ENCODE data around the gene TMCO6.

TMCO6 gene

GRCh38 chr5:140674629-140675028, 35.4 kb downstream of the TMCO6 start:
- Histone ChIP-seq H3K9me2 (replicated peaks; ENCODE audit: insufficient read depth, low read length) (no peaks in the 10 kb centered on the region), H3K27ac (ENCODE audit: low read depth, low read length) (no peak overlapping the region), H4K20me1 (ENCODE audit: low read depth, low read length) (no peaks in the 10 kb centered on the region), H3K27me3 (ENCODE audit: low read length) (no peaks in the 10 kb centered on the region), H3K4me3 (ENCODE audit: insufficient read depth, low read length, poor library complexity, severe bottlenecking) (no peak overlapping the region), H3K36me3 (ENCODE audit: low read length) (0 out of 2 replicates have a peak, but pooled peaks cover 3% of the 10 kb centered on the region), H3K9ac (ENCODE audit: low read length) (no peak overlapping the region), H2AFZ (ENCODE audit: low read depth, low read length, severe bottlenecking) (no peak overlapping the region), H3K4me2 (ENCODE audit: low read depth, low read length, poor library complexity, severe bottlenecking) (no peak overlapping the region), H3F3A (ENCODE audit: insufficient read depth) (no peaks in the 10 kb centered on the region), H3K79me2 (ENCODE audit: insufficient read depth, low read length) (no peaks in the 10 kb centered on the region), H3K9me3 (ENCODE audit: insufficient read depth, low read length) (no peaks in the 10 kb centered on the region)
- TF ChIP-seq EZH2phosphoT487 (conservative IDR thresholded peaks at IDR 0.05; ENCODE audit: low read length) (no peak), CTCF (IDR thresholded peaks at IDR 0.05; ENCODE audit: insufficient read depth, low read length, poor library complexity, severe bottlenecking) (no peak)

- no peaks in the 10 kb centered on the region for H3K9me3 ChIP-seq (ENCODE audit: insufficient read depth, low read length)
- no peaks in the 10 kb centered on the region for H3K79me2 ChIP-seq (ENCODE audit: insufficient read depth, low read length)
- H3K36me3 ChIP-seq (ENCODE audit: low read length) = peaks cover 3% of the 10 kb centered on the region; the same call in 1 of the 2 replicates
Observed at GRCh38 chr5:140677947-140678346, 38.7 kb downstream of the TMCO6 start.

GRCh38 chr5:140678993-140679392, 39.7 kb downstream of the TMCO6 start:
- Histone ChIP-seq H3K4me3 (ENCODE audit: insufficient read depth, low read length, poor library complexity, severe bottlenecking) (no peak overlapping the region), H3K36me3 (ENCODE audit: low read length) (peaks cover 6% of the 10 kb centered on the region; the same call in 1 of the 2 replicates), H2AFZ (ENCODE audit: low read depth, low read length, severe bottlenecking) (no peak overlapping the region), H3F3A (ENCODE audit: insufficient read depth) (no peaks in the 10 kb centered on the region), H3K9me2 (replicated peaks; ENCODE audit: insufficient read depth, low read length) (no peaks in the 10 kb centered on the region), H3K9me3 (ENCODE audit: insufficient read depth, low read length) (no peaks in the 10 kb centered on the region), H3K4me2 (ENCODE audit: low read depth, low read length, poor library complexity, severe bottlenecking) (no peak overlapping the region), H4K20me1 (ENCODE audit: low read depth, low read length) (no peaks in the 10 kb centered on the region), H3K27ac (ENCODE audit: low read depth, low read length) (no peak overlapping the region), H3K79me2 (ENCODE audit: insufficient read depth, low read length) (no peaks in the 10 kb centered on the region), H3K27me3 (ENCODE audit: low read length) (no peaks in the 10 kb centered on the region), H3K9ac (ENCODE audit: low read length) (no peak overlapping the region)
- TF ChIP-seq CTCF (IDR thresholded peaks at IDR 0.05; ENCODE audit: insufficient read depth, low read length, poor library complexity, severe bottlenecking) (no peak), EZH2phosphoT487 (conservative IDR thresholded peaks at IDR 0.05; ENCODE audit: low read length) (no peak)

More at GRCh38 chr5:140677947-140678346, 38.7 kb downstream of the TMCO6 start:
- no peak overlapping the region for H2AFZ ChIP-seq (ENCODE audit: low read depth, low read length, severe bottlenecking)
- H4K20me1 ChIP-seq (ENCODE audit: low read depth, low read length) = no peaks in the 10 kb centered on the region
- no peak overlapping the region for H3K4me2 ChIP-seq (ENCODE audit: low read depth, low read length, poor library complexity, severe bottlenecking)
- no peak overlapping the region for H3K27ac ChIP-seq (ENCODE audit: low read depth, low read length)
- H3K27me3 ChIP-seq (ENCODE audit: low read length) = no peaks in the 10 kb centered on the region
- no peak overlapping the region for H3K4me3 ChIP-seq (ENCODE audit: insufficient read depth, low read length, poor library complexity, severe bottlenecking)
- no peaks in the 10 kb centered on the region for H3F3A ChIP-seq (ENCODE audit: insufficient read depth)
- no peak for TF ChIP-seq EZH2phosphoT487 (conservative IDR thresholded peaks at IDR 0.05; ENCODE audit: low read length)
- TF ChIP-seq CTCF (IDR thresholded peaks at IDR 0.05; ENCODE audit: insufficient read depth, low read length, poor library complexity, severe bottlenecking) = no peak
- H3K9me2 ChIP-seq (replicated peaks; ENCODE audit: insufficient read depth, low read length) = no peaks in the 10 kb centered on the region
- no peak overlapping the region for H3K9ac ChIP-seq (ENCODE audit: low read length)
